Cerebellar nuclear complex (tissue), 1 donor: ENCODE measurements around the gene LRRC14B.

Experiments
- DNase-seq, 2 experiments: peaks; one replicate each; lab custom pipeline; 2025; lab: John Stamatoyannopoulos, UW

LRRC14B gene

GRCh38 chr5:174876-175465, 16.3 kb upstream of the LRRC14B start:
- no peak for DNase-seq

- no peak for DNase-seq
Measured at GRCh38 chr5:176296-176823, 14.9 kb upstream of the LRRC14B start.

- DNase-seq, result no peak
Measured at GRCh38 chr5:178110-178509, 13.2 kb upstream of the LRRC14B start.

GRCh38 chr5:179401-179800, 11.9 kb upstream of the LRRC14B start:
- DNase-seq, result no peak

GRCh38 chr5:180286-180918, 10.9 kb upstream of the LRRC14B start:
- no peak for DNase-seq

GRCh38 chr5:181160-181559, 10.1 kb upstream of the LRRC14B start:
- no peak for DNase-seq

- DNase-seq, result no peak
Measured at GRCh38 chr5:181566-181965, 9.7 kb upstream of the LRRC14B start.

GRCh38 chr5:182126-182525, 9.2 kb upstream of the LRRC14B start:
- DNase-seq, result no peak

- no peak for DNase-seq
Measured at GRCh38 chr5:184471-184870, 6.8 kb upstream of the LRRC14B start.

GRCh38 chr5:185095-186070, 5.9 kb upstream of the LRRC14B start:
- no peak for DNase-seq

GRCh38 chr5:186091-187041, 4.9 kb upstream of the LRRC14B start:
- no peak for DNase-seq

GRCh38 chr5:187042-187431, 4.3 kb upstream of the LRRC14B start:
- DNase-seq, result no peak

- DNase-seq, result no peak
Measured at GRCh38 chr5:187617-188451, 3.5 kb upstream of the LRRC14B start.

GRCh38 chr5:188488-189481, 2.5 kb upstream of the LRRC14B start:
- DNase-seq, result peak; percentile 39 to 67

GRCh38 chr5:189486-189885, 1.8 kb upstream of the LRRC14B start:
- DNase-seq, result no peak

- no peak for DNase-seq
Measured at GRCh38 chr5:189976-190365, 1.3 kb upstream of the LRRC14B start.

GRCh38 chr5:190366-191035, 794 bp upstream of the LRRC14B start:
- DNase-seq, result no peak

GRCh38 chr5:191949-192690, 825 bp downstream of the LRRC14B start:
- DNase-seq, result no peak
